ENCODE data around the gene USP5. TPM values are rescaled to one million over a fixed set of nuclear protein-coding genes. Genes with fewer than 3 reads are reported as not detected.

Gene USP5
- total RNA-seq, 1 donor from 2014 or later = 110 TPM

GRCh38 chr12:6894321-6894720 lies 42.4 kb downstream of the USP5 start:
- ATAC-seq (ENCODE audit: low read depth) = no peak
- Mint-ChIP-seq H3K36me3 (ENCODE audit: low read depth) (no peaks in the 10 kb centered on the region), H3K9me3 (no peaks in the 10 kb centered on the region), H3K27ac (no peak overlapping the region), H3K27me3 (no peaks in the 10 kb centered on the region), H3K4me1 (peaks cover 15% of the 10 kb centered on the region), H3K4me3 (no peak overlapping the region)
- DNase-seq = no peak
- intact Hi-C loops (cut with micrococcal nuclease) = no loop called here
- CTCF ChIA-PET = no interaction called here
- POLR2A ChIA-PET = interaction anchor here (0.7 to 1.7 kb wide), 2 partner anchors 13 to 49 kb away, joined by 3 to 4 read pairs; partner anchors contain the start of genes C12orf57 and RNU7-1
- TF ChIP-seq CTCF (IDR thresholded peaks at IDR 0.05) = no peak

- H3K4me1 Mint-ChIP-seq = peaks cover 9% of the 10 kb centered on the region
- DNase-seq = no peak
- no peaks in the 10 kb centered on the region for H3K27me3 Mint-ChIP-seq
- TF ChIP-seq CTCF (IDR thresholded peaks at IDR 0.05) = no peak
- intact Hi-C loops (cut with micrococcal nuclease) = no loop called here
- no peak overlapping the region for H3K27ac Mint-ChIP-seq
- no peaks in the 10 kb centered on the region for H3K36me3 Mint-ChIP-seq (ENCODE audit: low read depth)
- ATAC-seq (ENCODE audit: low read depth) = no peak
- ChIA-PET POLR2A (no interaction called here), CTCF (no interaction called here)
- H3K4me3 Mint-ChIP-seq = no peak overlapping the region
- no peaks in the 10 kb centered on the region for H3K9me3 Mint-ChIP-seq
Observed at GRCh38 chr12:6896846-6897435, 45.0 kb downstream of the USP5 start.

DNA sequence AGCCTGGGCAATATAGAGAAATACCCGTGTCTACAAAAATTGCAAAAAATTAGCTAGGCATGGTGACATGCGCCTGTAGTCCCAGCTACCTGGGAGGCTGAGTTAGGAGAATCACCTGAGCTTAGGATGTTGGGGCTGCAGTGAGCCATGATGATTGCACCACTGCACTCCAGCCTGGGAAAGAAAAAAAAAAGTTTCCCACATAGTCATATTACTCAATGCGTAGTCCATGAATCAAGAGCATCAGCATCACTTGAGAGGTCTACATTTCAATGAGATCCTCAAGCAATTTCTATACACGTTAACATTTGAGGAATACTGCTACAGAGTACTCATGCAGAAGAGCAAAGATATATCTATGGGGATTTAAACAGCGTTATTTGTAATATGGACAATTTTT lies 47.5 kb downstream of the USP5 start:
- ChIA-PET CTCF (interaction anchor here (0.9 to 1.5 kb wide), 2 partner anchors 30 to 38 kb away, joined by 3 to 4 read pairs; no protein-coding TSS in a partner anchor), POLR2A (interaction anchor here (0.8 to 1.4 kb wide), 4 partner anchors 8 to 109 kb away, joined by 3 to 5 read pairs (median 3); partner anchors contain the start of genes C12orf57 and RNU7-1)
- TF ChIP-seq CTCF (IDR thresholded peaks at IDR 0.05) = no peak
- peaks cover 8% of the 10 kb centered on the region for H3K4me1 Mint-ChIP-seq
- no peak overlapping the region for H3K27ac Mint-ChIP-seq
- no peaks in the 10 kb centered on the region for H3K36me3 Mint-ChIP-seq (ENCODE audit: low read depth)
- H3K4me3 Mint-ChIP-seq = no peak overlapping the region
- ATAC-seq (ENCODE audit: low read depth) (no peak), DNase-seq (no peak)
- intact Hi-C loops (cut with micrococcal nuclease) = no loop called here
- H3K9me3 Mint-ChIP-seq = no peaks in the 10 kb centered on the region
- H3K27me3 Mint-ChIP-seq = no peaks in the 10 kb centered on the region

- no peak for TF ChIP-seq CTCF (IDR thresholded peaks at IDR 0.05)
- CTCF ChIA-PET = interaction anchor here (0.9 to 1.5 kb wide), 2 partner anchors 31 to 38 kb away, joined by 3 to 4 read pairs; no protein-coding TSS in a partner anchor
- H3K4me3 Mint-ChIP-seq = no peak overlapping the region
- H3K27me3 Mint-ChIP-seq = no peaks in the 10 kb centered on the region
- DNase-seq (no peak), ATAC-seq (ENCODE audit: low read depth) (no peak)
- peaks cover 8% of the 10 kb centered on the region for H3K4me1 Mint-ChIP-seq
- POLR2A ChIA-PET = interaction anchor here (1.1 to 1.4 kb wide), 3 partner anchors 9 to 44 kb away, joined by 3 read pairs; partner anchors contain the start of genes C12orf57 and RNU7-1
- H3K9me3 Mint-ChIP-seq = no peaks in the 10 kb centered on the region
- intact Hi-C loops (cut with micrococcal nuclease) = no loop called here
- H3K36me3 Mint-ChIP-seq (ENCODE audit: low read depth) = no peaks in the 10 kb centered on the region
- H3K27ac Mint-ChIP-seq = no peak overlapping the region
Observed at GRCh38 chr12:6899837-6900519, 48.0 kb downstream of the USP5 start.

GRCh38 chr12:6902448-6902847 lies 50.5 kb downstream of the USP5 start:
- DNase-seq = no peak
- POLR2A ChIA-PET = interaction anchor here (1.3 kb wide), 1 partner anchor 11 kb away, joined by 6 read pairs; no protein-coding TSS in a partner anchor
- Mint-ChIP-seq H3K27ac (no peak overlapping the region), H3K4me3 (no peak overlapping the region), H3K36me3 (ENCODE audit: low read depth) (no peaks in the 10 kb centered on the region), H3K27me3 (no peaks in the 10 kb centered on the region), H3K9me3 (no peaks in the 10 kb centered on the region), H3K4me1 (peaks cover 8% of the 10 kb centered on the region)
- no peak for ATAC-seq (ENCODE audit: low read depth)
- CTCF ChIA-PET = interaction anchor here (1.0 to 1.1 kb wide), 2 partner anchors 11 to 349 kb away, joined by 3 to 4 read pairs; no protein-coding TSS in a partner anchor
- intact Hi-C loops (cut with micrococcal nuclease) = no loop called here
- TF ChIP-seq CTCF (IDR thresholded peaks at IDR 0.05) = no peak

Measured in activated B cell treated with CpG ODN at 0.5 μM for 24 hours (primary cell).